Measurements from ENCODE around the gene C1orf53.
"Not testable (repeated sequence)": the region's sequence is repeated elsewhere in the genome, so short reads cannot be mapped to it uniquely, and the experiment has no call there.

Gene C1orf53

DNA sequence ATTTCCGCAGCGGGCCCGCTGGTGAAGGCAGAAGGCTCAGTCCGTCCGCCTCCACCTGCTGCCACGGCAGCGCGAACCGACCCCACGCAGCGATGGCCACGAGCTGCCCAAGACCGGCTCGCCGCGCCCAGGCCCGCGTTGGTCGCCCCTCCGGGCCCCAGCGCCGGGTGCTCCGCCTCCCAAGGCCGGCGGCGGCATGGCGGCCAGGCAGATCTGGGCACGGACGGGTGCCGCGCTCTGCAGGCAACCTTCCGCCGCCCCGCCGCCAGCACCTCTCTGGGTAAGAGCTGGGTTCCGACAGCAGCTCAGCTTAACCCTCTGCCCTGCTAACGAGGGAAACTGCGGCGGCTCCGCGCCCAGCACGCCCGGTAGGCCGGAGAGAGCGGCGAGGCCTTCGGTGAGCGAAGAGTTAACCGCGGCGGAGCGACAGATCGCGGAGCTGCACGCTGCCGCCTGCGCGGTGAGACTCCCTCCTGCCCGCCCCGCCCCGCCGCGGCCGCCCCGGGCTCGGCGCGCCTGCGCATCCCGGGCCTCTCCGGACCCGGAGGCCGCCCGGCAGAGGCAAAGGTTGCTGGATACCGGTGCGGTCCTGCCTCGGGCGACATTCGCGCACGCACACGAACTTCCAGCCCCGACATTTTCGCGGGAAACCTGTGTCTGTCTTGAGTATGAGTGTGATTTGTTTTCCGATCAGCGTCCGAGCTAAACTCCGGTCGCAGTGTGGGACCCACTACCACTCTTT is at the start of gene C1orf53:
Gene C1orf53 (plus strand): TSS at position 177 of the 742 bp plus-strand sequence. CDS start 20 bp downstream, at position 197.
- DNase-seq (ENCODE audit: low read depth) = no peak

DNA sequence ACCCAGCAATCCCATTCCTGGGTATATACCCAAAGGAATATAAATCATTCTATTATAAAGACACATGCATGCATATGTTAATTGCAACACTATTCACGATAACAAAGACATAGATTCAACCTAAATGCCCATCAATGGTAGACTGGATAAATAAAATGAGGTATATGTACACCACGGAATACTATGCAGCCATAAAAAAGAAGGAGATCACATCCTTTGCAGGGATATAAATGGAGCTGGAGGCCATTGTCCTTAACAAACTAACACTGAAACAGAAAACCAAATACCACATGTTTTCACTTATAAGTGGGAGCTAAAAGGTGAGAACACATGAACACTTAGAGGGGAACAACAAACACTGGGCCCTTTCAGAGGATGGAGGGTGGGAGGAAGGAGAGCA is 46.7 kb upstream of the C1orf53 start:
- not testable (repeated sequence) for DNase-seq (ENCODE audit: low read depth)

DNA sequence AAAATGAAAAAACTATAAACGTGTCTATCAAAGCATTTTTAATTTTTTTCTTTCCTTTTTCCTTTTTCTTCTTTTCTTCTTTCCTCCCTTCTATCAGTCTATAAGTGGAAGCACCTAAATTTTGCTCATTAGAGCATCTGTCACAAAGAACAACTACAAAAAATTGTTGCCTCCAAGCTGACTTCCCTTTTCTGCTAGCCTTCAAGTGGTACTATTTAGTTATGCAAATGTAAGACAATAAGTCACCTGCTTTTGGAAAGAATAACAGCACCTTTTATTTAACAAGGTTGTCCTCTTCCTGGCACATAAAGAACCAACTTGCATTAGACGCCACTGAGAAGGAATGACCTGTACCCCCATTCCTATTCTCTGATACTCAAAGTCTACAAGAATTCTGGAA is 45.0 kb upstream of the C1orf53 start:
- no peak for DNase-seq (ENCODE audit: low read depth)

DNA sequence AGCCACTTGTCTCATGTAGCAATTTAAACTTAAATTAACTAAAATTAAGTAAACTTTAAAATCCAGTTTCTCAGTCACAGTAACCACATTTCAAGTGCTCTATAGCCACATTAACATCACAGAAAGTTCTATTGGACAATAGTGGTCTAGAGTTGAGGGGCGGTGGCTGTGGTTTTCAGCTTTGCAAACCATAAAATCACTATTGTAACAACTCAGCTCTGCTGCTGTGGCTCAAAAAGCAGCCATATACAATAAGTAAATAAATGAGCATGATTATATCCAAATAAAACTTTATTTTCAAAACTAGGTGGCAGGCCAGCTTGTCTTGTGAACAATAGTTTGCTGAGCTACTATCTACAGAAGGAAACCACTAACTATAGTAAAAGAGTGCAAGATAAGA is 43.4 kb upstream of the C1orf53 start:
- DNase-seq (ENCODE audit: low read depth) = no peak

DNA sequence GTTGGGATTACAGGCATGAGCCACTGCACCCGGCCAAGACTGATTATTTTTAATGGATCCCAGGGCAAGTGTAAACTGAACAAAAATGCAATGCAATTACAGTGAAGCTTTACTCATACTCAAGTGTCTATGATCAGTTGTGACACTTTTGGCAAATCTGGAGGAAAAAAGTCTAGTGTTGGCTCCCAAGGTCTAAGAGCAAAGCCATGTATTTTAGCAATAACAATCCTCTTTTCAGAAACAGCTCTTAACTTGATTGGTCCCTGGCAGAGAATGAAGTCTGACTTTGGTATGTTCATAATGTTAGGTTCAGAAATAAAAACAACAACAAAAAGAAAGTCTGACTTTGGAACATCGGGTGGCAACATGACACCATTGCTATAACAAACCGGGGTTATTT is 40.2 kb upstream of the C1orf53 start:
- DNase-seq (ENCODE audit: low read depth) = no peak

DNA sequence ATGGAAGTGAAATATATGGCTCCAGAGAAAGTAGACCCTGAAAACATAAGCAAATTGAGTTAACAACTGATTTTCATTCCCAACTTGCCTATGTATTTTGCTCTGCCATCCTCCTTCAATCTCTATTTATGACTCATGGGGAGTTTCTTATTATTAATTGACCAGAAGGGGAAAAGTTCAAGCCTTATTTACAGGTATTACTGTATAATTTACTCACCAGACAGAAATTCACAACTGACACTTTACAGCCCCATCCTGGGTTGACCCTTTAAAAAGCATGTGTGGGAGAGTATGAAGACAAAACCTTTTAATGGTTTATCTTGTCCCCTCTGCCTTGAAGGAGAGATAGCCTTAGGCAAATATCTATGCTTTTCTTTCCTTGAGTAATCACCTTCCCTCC is 39.8 kb upstream of the C1orf53 start:
- no peak for DNase-seq (ENCODE audit: low read depth)

DNA sequence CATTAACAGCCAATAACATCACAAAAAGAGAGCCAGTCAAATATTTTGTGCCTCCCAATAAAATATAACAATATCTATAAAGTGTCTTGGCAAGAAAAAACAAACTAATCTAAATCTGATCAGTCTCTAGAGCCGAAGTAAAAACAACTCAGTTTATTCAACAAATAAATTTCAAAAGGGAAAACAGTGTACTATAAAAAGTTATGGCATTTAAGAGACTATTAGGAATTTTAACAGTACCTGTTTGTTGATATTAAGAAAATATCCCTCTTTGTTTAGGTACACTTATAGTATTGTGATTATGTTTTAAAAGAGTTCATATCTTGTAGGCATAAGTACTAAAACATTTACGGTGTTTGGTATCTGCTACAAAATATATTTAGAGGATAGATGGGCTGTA is 36.6 kb upstream of the C1orf53 start:
- no peak for DNase-seq (ENCODE audit: low read depth)

DNA sequence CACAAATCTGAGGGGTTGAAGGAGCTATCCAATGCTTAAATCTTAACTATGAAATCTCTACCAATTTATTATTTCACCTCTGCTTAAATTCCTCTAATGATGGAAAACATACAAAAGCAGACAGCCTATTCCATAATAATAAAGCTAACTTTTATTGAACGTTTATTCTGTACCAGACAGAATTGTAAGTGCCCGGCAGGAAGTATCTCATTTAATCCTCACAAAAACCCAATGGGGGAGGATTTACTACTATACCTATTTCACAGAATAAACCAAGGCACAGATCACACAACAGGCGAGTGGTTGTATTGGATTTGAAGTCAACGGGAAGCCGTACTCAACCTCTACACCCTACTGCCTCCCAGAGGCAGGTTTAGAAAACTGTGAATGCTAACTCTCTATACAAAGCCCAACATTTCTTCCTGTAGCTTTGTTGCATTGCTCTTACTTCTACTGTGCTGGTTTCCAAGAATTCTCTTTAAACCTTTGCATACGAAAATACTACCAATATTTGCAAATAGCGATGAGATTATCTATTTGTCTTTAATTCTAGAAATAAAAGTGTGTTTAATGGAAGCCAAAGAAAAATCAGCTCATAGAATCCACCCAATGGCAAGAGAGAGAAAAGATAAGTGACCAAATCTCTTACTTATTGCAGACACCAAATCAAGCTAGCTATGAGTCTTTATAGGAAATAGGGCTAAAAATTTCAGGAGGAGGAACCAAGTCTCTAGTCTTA is 33.5 kb upstream of the C1orf53 start:
- peak; percentile 15 for DNase-seq (ENCODE audit: low read depth)

DNA sequence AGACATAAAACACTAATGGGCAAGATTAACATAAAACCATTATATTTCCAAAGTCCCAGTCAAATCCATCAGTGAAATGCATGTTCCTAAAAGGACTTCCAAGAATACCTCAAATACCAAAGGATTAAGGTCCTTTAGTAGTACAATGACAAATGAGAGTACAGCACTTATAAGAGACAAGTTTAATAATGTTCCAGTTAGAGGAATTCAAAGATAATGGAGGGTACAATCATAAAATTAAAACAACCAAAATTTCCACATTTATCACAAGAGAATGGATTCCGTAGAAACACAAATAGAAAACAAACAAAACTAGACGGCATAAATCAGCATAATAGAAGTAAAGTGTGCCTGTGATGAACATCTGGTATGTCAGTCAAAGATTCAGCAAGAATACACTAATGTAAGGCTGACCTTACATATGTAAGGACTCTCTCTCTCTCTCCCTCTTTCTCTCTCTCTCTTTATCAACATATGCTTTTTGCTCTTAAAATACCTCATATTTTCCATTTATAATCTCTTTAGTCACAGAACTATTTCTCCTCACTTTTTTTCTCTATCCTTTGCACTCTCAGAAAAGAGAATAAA is 32.8 kb upstream of the C1orf53 start:
- no peak for DNase-seq (ENCODE audit: low read depth)

DNA sequence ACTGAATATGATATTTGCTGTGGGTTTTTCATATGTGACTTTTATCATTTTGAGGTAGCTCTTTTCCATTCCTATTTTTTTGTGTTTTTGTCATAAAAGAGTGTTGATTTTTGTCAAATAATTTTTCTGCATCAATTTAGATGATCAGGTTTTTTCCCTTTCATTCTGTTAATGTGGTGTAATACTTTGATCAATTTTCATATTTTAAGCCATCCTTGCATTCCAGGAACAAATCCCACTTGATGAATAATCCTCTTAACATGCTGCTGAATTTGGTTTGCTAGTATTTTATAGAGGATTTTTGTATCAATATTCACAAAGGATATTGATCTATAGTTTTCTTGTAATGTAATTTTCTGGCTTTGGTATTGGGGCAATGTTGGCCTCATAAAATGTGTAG is 25.5 kb upstream of the C1orf53 start:
- no peak for DNase-seq (ENCODE audit: low read depth)

DNA sequence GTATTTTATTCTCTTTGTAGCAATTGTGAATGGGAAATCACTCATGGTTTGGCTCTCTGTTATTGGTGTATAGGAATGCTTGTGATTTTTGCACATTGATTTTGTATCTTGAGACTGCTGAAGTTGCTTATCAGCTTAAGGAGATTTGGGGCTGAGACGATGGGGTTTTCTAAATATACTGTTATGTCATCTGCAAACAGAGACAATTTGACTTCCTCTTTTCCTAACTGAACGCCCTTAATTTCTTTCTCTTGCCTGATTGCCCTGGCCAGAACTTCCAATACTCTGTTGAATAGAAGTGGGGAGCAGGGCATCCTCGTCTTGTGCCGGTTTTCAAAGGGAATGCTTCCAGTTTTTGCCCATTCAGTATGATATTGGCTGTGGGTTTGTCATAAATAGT is 22.0 kb upstream of the C1orf53 start:
- DNase-seq (ENCODE audit: low read depth) = not testable (repeated sequence)

DNA sequence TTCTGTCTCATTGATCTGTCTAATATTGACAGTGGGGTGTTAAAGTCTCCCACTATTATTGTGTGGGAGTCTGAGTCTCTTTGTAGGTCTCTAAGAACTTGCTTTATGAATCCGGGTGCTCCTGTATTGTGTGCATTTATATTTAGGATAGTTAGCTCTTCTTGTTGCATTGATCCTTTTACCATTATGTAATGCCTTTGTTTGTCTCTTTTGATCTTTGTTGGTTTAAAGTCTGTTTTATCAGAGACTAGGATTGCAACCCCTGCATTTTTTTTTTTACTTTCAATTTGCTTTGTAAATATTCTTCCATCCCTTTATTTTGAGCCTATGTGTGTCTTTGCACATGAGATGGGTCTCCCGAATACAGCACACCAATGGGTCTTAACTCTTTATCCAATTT is 20.2 kb upstream of the C1orf53 start:
- not testable (repeated sequence) for DNase-seq (ENCODE audit: low read depth)

DNA sequence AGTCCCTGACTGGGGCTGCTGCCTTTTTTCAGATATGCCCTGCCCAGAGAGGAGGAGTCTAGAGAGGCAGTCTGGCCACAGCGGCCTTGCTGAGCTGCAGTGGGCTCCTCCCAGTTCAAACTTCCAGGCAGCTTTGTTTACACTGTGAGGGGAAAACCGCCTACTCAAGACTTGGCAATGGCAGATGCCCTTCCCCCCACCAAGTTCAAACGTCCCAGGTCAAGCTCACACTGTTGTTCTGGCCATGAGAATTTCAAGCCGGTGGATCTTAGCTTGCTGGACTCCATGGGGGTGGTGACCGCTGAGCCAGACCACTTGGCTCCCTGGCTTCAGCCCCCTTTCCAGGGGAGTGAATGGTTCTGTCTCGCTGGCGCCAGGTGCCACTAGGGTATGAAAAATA is 18.3 kb upstream of the C1orf53 start:
- DNase-seq (ENCODE audit: low read depth) = no peak

DNA sequence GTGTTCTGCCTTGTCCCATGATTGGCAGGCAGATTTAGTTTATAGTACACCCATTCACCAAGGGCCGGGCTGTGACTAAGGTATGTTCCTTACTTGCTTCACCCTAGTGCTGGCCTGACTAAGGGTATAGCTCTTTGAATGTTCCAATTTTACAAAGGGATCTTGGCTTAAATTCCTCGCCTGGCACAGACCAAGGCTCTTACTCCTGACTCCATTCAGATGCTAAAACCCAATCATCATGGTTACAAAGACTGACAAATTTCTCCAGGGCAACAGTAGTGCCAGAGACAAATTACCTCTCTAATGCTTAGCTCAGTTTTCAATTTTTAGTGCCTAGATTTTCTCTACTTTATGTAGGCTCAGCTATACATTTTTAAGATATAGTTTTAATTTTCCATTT is 11.5 kb upstream of the C1orf53 start:
- DNase-seq (ENCODE audit: low read depth) = no peak

DNA sequence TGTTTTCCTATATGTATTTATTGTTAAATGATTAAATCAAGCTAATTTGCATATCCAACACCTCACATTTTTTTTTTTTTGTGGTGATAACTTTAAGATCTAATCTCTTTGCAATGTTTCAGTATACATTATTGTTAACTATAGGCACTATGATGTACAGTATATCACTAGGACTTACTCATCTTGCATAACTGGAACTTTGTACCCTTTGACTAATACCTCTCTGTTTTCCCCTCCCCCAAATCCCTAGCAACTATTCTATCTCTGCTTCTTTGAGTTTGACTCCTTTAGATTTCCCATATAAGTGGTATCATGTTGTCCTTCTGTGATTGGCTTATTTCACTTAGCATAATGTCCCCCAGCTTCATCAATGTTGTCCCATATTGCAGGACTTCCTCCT is 9.7 kb upstream of the C1orf53 start:
- DNase-seq (ENCODE audit: low read depth) = no peak

DNA sequence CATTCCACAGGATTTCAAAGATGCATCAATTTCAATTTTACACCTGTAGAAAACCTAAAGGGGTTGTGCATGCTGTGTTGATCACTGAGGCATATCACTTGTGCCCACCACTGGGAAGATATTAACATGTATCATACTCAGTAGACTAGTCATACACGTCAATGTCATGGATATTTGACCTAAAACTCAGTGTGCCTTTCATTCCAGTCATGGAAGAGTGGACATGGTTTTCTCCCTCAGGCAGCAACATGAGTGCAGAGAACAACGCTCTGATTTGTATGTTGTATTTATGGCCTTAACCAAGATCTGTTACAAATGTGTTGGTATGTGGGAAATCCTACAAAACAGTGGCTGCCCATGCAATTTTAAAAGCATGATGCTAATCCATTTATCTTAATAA is 6.1 kb upstream of the C1orf53 start:
- DNase-seq (ENCODE audit: low read depth) = no peak

DNA sequence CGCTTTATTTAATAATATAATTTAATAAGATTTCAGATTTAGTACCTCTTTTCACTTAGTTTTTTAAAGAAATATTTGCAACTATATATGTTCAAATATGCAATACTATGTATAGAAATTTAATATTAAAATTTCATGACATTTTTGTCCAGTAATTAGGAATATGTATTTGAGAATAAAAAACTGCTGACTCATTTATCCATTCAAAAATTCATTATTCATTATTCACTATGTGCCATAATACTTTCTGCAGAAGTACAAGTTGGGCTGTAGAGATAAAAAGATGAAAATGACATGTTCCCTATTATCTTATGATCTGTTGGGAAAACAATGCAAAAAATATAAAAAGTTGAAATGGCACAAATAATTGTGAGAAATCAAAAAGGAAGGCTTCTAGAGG is 3.4 kb upstream of the C1orf53 start:
- DNase-seq (ENCODE audit: low read depth) = no peak

DNA sequence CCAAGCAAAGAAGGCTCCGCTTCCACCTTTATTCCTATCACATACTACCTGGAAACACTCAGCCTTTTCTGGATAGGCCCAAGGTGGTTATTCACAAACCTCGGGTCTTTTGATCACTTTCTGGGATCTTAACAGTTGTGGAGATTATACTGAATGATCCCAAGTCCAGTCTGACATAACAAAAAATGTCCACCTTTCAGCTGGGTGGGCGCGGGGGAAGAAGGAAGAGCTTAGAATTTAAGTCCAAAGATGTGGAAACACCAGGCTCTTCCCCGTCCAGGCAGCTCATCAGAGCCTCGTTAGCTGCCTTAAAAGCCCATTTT is 338 bp upstream of the C1orf53 start:
- no peak for DNase-seq (ENCODE audit: low read depth)

DNA sequence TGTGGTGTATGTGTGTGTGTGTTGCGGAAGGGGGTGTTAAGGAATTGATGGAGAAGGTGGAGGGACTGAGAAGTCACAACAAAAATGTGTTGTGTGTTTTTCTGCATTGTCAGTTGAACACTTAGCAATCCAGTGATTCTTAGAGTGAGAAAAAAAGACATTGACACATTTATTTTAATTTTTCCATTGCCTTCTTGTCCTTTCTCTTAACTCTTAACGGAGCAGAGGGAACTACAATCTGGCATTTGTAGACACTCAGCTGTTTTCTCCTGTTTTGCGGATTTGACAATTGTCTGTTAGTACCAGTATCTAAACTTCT is 725 bp downstream of the C1orf53 start:
- DNase-seq (ENCODE audit: low read depth) = no peak

DNA sequence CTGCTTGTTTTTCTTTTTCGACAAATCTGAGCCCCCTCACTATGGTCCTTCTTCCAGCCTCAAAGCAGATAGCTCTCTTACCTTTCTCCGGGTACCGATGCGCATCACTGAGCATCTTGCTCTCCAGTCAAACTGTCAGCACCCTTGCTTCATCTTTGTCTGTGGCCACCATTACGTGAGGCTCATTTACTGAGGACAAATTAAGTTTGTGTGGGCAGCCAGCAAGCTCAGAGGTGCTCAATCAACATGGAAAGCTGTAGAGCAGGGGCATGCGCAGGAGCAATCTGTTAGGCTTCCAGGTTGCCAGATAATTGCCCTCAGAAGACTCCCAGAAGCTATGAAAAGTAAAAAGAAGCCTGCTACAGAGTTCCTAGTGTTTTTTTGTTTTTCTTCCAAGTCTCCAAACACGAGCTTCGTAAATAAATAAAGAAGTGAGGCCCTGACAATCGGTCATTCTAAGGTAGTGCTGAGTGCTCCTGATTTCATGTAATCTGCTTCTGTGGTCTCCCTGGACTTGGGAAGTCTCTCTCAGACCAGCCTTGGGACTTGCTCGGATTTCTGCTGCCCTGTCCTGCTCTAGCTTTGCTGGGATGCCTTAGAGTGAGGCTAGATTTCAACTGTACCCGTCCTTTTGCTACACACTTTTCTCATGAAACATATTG is 1.8 kb downstream of the C1orf53 start:
- no peak for DNase-seq (ENCODE audit: low read depth)

DNA sequence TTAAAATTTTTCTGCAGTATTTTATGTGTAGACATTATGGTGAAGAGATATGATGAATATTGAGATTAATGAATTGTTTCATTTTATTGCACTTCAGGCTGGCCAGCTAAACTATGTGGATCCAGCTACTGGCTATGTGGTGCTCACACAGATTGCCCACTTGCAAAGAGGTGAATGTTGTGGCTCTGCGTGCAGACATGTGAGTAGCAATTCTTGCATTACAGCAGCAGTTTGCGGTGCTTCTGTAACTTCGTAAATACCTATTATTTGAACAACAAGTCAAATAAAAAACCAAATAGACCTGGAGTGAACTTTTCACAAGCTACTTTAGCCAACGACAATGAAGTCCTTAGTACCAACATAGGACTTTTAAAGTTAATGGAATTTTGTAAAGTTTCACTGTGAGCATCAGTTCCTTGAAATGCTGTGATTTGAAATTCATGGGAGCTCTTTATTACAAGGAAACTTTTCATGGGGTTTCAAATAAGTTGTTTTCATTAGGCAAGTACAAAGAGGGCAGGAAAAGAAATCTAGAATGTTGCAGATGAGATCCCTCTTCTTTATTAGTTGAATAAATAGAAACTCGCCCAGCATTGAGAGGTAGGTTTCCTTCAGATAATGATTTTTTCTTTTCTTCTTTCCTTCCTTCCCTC is 3.4 kb downstream of the C1orf53 start:
- DNase-seq (ENCODE audit: low read depth) = no peak

DNA sequence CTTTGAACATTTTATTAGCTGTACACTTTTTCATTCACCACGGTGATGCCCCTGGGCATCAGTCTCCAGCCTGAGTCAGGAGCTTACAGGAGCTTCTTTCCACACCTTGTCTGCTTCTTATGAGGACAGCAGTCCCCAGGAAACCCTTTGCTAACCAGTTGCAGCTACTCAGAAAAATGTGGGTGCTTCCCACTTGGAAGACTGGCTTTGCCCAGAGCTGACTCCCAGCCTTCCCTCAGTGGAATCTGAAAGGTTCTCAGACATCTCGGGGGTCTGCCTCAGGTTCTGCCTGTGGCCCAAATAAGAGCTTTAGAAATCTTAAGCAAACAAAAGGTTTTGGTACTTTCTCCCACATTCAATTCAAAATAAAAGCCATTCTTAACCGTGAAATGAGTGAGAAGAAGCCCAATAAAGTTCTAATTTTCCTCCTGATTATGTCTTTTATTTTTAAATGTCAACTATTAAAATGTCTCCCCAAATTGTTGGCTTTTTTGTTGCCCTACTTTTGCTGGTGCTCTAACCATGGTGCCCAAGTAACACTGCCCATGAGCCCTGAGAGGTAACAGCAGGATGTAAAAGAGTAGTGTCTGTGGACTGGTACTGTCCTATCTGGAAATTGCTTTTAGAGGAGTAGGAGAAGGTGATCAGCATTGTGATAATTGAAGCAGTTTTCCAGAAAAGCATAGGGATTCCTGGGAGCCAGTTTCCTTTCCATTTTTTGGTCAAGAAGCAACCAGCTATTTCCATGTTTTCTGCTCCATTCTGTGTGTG is 5.6 kb downstream of the C1orf53 start:
- DNase-seq (ENCODE audit: low read depth) = no peak

All from GM04503 (cell line).